ENCODE measurements around the gene LENG8. TPM values are rescaled to one million over a fixed set of nuclear protein-coding genes. Genes with fewer than 3 reads are reported as not detected.
A peak's percentile ranks its signal among the peaks of the same experiment; 100 is the strongest.

The LENG8 gene
- polyA plus RNA-seq: 24.2 and 50.8 TPM in 2 replicates
- 54.8 and 72.5 TPM in 2 replicates for polyA minus RNA-seq

GRCh38 chr19:54448774-54449700 lies at the start of gene LENG8:
Gene LENG8 (plus strand): TSS chr19:54449199. CDS start chr19:54451345, 2,146 bp downstream.
- H3K27ac ChIP-seq (ENCODE audit: low read length): peak within 1 kb of the TSS; percentile 95
- H2AFZ ChIP-seq (ENCODE audit: low read depth, low read length): peak within 1 kb of the TSS; percentile 61
- TF ChIP-seq POLR2AphosphoS5 (IDR thresholded peaks at IDR 0.05) (peak; percentile 100), CTCF (IDR thresholded peaks at IDR 0.05; ENCODE audit: poor library complexity, severe bottlenecking) (no peak), TAF1 (IDR thresholded peaks at IDR 0.05; ENCODE audit: low read depth) (peak; percentile 64), SMC3 (conservative IDR thresholded peaks at IDR 0.05; ENCODE audit: poor library complexity) (peak; percentile 31), MXI1 (conservative IDR thresholded peaks at IDR 0.05; ENCODE audit: poor library complexity, severe bottlenecking) (peak; percentile 85), RAD21 (conservative IDR thresholded peaks at IDR 0.05) (peak; percentile 40), EP300 (conservative IDR thresholded peaks at IDR 0.05; ENCODE audit: poor library complexity, severe bottlenecking) (peak; percentile 90), EZH2 (IDR thresholded peaks at IDR 0.05; ENCODE audit: borderline replicate concordance, insufficient read depth, low read length, poor library complexity, severe bottlenecking) (no peak), REST (IDR thresholded peaks at IDR 0.05; ENCODE audit: borderline replicate concordance) (peak; percentile 83)
- H3K9me3 ChIP-seq (ENCODE audit: low read length): no peaks in the 10 kb centered on the region
- H3K9ac ChIP-seq (ENCODE audit: low read length): peak within 1 kb of the TSS; percentile 91
- no peaks in the 10 kb centered on the region for H3K9me2 ChIP-seq (ENCODE audit: insufficient read depth, low read length)
- peaks cover 12% of the 10 kb centered on the region for H4K20me1 ChIP-seq (ENCODE audit: insufficient read depth)
- peak within 1 kb of the TSS; percentile 88 for H3K4me2 ChIP-seq (ENCODE audit: low read length)
- peaks cover 10% of the 10 kb centered on the region for H3K36me3 ChIP-seq (ENCODE audit: insufficient read depth, low read length)
- H3K79me2 ChIP-seq (replicated peaks; ENCODE audit: insufficient read depth, low read length): peaks cover 47% of the 10 kb centered on the region
- H3K4me3 ChIP-seq (ENCODE audit: low read length): peak within 1 kb of the TSS; percentile 81
- no peaks in the 10 kb centered on the region for H3K27me3 ChIP-seq (ENCODE audit: insufficient read depth, low read depth, low read length)
- no peaks in the 10 kb centered on the region for H3F3A ChIP-seq (ENCODE audit: insufficient read depth, low read length, poor library complexity, severe bottlenecking)

GRCh38 chr19:54400913-54401312 lies 48.1 kb upstream of the LENG8 start:
- no peak overlapping the region for H2AFZ ChIP-seq (ENCODE audit: low read depth, low read length)
- no peak overlapping the region for H3K4me3 ChIP-seq (ENCODE audit: low read length)
- no peak overlapping the region for H3K27ac ChIP-seq (ENCODE audit: low read length)
- no peaks in the 10 kb centered on the region for H3K27me3 ChIP-seq (ENCODE audit: insufficient read depth, low read depth, low read length)
- H3F3A ChIP-seq (ENCODE audit: insufficient read depth, low read length, poor library complexity, severe bottlenecking): no peaks in the 10 kb centered on the region
- no peaks in the 10 kb centered on the region for H4K20me1 ChIP-seq (ENCODE audit: insufficient read depth)
- no peak overlapping the region for H3K4me2 ChIP-seq (ENCODE audit: low read length)
- H3K9me3 ChIP-seq (ENCODE audit: low read length): no peaks in the 10 kb centered on the region
- H3K9me2 ChIP-seq (ENCODE audit: insufficient read depth, low read length): no peaks in the 10 kb centered on the region
- no peaks in the 10 kb centered on the region for H3K79me2 ChIP-seq (replicated peaks; ENCODE audit: insufficient read depth, low read length)
- no peaks in the 10 kb centered on the region for H3K36me3 ChIP-seq (ENCODE audit: insufficient read depth, low read length)
- no peak overlapping the region for H3K9ac ChIP-seq (ENCODE audit: low read length)
- TF ChIP-seq RAD21 (conservative IDR thresholded peaks at IDR 0.05): no peak
- TF ChIP-seq EP300 (conservative IDR thresholded peaks at IDR 0.05; ENCODE audit: poor library complexity, severe bottlenecking): no peak
